Measurements from ENCODE around the gene FXYD7.

FXYD7 gene

DNA sequence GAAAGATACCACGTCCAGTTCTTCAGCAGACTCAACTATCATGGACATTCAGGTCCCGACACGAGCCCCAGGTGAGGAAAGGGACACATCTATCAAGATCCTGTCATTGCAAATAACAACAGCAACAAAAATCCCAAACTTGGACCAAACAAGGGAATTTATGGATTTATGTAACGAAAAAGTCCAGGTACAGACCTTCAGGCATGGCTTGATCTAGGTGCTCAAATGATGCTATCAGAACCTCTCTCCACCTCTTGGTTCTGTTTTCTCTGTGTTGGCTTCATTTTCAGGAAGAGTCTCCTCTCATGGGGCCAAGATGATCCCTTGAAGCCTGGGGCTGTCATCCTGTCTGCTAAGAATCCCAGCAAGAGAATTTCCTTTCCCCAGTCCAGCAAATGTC is 14.4 kb downstream of the FXYD7 start:
- ATAC-seq: no peak
- TF ChIP-seq, protein P1, sequence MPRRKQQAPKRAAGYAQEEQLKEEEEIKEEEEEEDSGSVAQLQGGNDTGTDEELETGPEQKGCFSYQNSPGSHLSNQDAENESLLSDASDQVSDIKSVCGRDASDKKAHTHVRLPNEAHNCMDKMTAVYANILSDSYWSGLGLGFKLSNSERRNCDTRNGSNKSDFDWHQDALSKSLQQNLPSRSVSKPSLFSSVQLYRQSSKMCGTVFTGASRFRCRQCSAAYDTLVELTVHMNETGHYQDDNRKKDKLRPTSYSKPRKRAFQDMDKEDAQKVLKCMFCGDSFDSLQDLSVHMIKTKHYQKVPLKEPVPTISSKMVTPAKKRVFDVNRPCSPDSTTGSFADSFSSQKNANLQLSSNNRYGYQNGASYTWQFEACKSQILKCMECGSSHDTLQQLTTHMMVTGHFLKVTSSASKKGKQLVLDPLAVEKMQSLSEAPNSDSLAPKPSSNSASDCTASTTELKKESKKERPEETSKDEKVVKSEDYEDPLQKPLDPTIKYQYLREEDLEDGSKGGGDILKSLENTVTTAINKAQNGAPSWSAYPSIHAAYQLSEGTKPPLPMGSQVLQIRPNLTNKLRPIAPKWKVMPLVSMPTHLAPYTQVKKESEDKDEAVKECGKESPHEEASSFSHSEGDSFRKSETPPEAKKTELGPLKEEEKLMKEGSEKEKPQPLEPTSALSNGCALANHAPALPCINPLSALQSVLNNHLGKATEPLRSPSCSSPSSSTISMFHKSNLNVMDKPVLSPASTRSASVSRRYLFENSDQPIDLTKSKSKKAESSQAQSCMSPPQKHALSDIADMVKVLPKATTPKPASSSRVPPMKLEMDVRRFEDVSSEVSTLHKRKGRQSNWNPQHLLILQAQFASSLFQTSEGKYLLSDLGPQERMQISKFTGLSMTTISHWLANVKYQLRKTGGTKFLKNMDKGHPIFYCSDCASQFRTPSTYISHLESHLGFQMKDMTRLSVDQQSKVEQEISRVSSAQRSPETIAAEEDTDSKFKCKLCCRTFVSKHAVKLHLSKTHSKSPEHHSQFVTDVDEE (CRISPR knock-in tag; IDR thresholded peaks at IDR 0.05): no peak
- TF ChIP-seq ZFP3 (CRISPR knock-in tag; IDR thresholded peaks at IDR 0.05) (no peak), ISL1 (CRISPR knock-in tag; IDR thresholded peaks at IDR 0.05) (no peak), TOX (CRISPR knock-in tag; IDR thresholded peaks at IDR 0.05; ENCODE audit: borderline replicate concordance) (no peak), ZC3H10 (CRISPR knock-in tag; IDR thresholded peaks at IDR 0.05) (no peak), ARNTL (CRISPR knock-in tag; IDR thresholded peaks at IDR 0.05; ENCODE audit: borderline replicate concordance, low read depth) (no peak)
- TF ChIP-seq, protein P2, sequence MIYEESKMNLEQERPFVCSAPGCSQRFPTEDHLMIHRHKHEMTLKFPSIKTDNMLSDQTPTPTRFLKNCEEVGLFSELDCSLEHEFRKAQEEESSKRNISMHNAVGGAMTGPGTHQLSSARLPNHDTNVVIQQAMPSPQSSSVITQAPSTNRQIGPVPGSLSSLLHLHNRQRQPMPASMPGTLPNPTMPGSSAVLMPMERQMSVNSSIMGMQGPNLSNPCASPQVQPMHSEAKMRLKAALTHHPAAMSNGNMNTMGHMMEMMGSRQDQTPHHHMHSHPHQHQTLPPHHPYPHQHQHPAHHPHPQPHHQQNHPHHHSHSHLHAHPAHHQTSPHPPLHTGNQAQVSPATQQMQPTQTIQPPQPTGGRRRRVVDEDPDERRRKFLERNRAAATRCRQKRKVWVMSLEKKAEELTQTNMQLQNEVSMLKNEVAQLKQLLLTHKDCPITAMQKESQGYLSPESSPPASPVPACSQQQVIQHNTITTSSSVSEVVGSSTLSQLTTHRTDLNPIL (CRISPR knock-in tag; IDR thresholded peaks at IDR 0.05; ENCODE audit: low read depth): no peak
- TF ChIP-seq, protein P3, sequence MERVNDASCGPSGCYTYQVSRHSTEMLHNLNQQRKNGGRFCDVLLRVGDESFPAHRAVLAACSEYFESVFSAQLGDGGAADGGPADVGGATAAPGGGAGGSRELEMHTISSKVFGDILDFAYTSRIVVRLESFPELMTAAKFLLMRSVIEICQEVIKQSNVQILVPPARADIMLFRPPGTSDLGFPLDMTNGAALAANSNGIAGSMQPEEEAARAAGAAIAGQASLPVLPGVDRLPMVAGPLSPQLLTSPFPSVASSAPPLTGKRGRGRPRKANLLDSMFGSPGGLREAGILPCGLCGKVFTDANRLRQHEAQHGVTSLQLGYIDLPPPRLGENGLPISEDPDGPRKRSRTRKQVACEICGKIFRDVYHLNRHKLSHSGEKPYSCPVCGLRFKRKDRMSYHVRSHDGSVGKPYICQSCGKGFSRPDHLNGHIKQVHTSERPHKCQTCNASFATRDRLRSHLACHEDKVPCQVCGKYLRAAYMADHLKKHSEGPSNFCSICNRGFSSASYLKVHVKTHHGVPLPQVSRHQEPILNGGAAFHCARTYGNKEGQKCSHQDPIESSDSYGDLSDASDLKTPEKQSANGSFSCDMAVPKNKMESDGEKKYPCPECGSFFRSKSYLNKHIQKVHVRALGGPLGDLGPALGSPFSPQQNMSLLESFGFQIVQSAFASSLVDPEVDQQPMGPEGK (CRISPR knock-in tag; IDR thresholded peaks at IDR 0.05; ENCODE audit: borderline replicate concordance): no peak

DNA sequence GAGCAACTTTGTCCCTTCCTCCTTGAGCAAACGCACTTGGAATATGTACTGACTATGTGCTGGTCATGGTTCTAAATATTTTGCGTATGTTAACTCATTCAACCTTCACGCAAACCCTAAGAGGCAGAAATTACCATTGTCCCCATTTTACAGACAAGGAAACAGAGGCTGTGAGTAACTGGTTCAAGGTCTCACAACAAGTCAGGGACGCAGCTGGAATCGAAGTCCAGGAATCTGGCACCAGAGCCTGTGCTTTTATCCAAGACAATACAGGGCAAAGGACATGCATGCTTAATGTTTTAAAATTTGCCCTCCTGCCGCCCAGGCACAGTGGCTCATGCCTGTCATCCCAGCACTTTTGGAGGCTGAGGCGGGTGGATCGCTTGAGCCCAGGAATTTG is 16.6 kb downstream of the FXYD7 start:
- TF ChIP-seq, protein P1 (CRISPR knock-in tag; IDR thresholded peaks at IDR 0.05): no peak
- TF ChIP-seq BACH2 (CRISPR knock-in tag; IDR thresholded peaks at IDR 0.05; ENCODE audit: borderline replicate concordance) (no peak), RARB (CRISPR knock-in tag; IDR thresholded peaks at IDR 0.05) (no peak), ZC3H10 (CRISPR knock-in tag; IDR thresholded peaks at IDR 0.05) (no peak), TOX (CRISPR knock-in tag; IDR thresholded peaks at IDR 0.05; ENCODE audit: borderline replicate concordance) (no peak), SNAI2 (CRISPR knock-in tag; IDR thresholded peaks at IDR 0.05) (no peak), CSDC2 (CRISPR knock-in tag; IDR thresholded peaks at IDR 0.05) (no peak), ESRRG (CRISPR knock-in tag; IDR thresholded peaks at IDR 0.05) (no peak)
- TF ChIP-seq, protein P3 (CRISPR knock-in tag; IDR thresholded peaks at IDR 0.05; ENCODE audit: borderline replicate concordance): no peak
- TF ChIP-seq, protein P4, sequence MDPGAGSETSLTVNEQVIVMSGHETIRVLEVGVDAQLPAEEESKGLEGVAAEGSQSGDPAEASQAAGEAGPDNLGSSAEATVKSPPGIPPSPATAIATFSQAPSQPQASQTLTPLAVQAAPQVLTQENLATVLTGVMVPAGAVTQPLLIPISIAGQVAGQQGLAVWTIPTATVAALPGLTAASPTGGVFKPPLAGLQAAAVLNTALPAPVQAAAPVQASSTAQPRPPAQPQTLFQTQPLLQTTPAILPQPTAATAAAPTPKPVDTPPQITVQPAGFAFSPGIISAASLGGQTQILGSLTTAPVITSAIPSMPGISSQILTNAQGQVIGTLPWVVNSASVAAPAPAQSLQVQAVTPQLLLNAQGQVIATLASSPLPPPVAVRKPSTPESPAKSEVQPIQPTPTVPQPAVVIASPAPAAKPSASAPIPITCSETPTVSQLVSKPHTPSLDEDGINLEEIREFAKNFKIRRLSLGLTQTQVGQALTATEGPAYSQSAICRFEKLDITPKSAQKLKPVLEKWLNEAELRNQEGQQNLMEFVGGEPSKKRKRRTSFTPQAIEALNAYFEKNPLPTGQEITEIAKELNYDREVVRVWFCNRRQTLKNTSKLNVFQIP (CRISPR knock-in tag; IDR thresholded peaks at IDR 0.05; ENCODE audit: borderline replicate concordance, low read depth): no peak

DNA sequence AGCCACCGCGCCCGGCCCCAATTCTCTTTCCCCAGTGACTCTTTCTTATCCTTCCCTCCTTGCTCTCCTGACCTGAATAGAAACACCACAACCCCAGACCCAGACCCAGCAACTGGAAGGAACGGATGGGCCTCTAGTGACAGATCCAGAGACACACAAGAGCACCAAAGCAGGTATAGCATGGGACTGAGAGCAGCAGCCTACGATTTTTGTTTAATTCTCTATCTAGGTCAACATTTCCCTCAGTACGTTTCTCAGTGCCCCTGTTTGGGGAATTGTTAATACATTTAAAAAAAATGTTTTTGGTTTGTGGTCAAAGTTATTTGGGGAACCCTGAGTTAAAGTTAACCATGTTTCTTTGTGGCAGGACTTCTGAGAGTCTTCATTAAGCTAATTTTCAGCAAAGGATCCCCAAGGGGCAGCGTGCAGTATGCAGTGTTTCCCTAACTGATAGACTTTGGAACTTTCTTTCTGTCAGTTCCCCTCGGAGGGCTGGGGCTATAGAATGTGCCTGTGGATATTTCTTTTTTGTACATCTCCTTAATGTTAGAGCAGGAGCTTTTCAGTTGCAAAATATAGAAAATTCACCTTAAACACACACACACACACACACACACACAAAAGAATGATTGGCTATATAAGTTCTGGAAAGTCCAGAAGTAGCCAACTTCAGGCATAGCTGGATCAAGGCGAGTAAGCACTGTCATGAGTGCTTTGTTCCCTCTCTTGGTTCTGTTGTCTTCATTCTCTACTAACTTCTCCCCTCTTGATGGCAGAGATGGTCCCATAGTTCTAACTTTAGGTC is 17.8 kb downstream of the FXYD7 start:
- ATAC-seq: no peak
- TF ChIP-seq OSR1 (CRISPR knock-in tag; IDR thresholded peaks at IDR 0.05) (no peak), ARNTL (CRISPR knock-in tag; IDR thresholded peaks at IDR 0.05; ENCODE audit: borderline replicate concordance, low read depth) (no peak), ESRRG (CRISPR knock-in tag; IDR thresholded peaks at IDR 0.05) (no peak), SNAI2 (CRISPR knock-in tag; IDR thresholded peaks at IDR 0.05) (no peak), ISL1 (CRISPR knock-in tag; IDR thresholded peaks at IDR 0.05) (no peak), BACH2 (CRISPR knock-in tag; IDR thresholded peaks at IDR 0.05; ENCODE audit: borderline replicate concordance) (no peak), CSDC2 (CRISPR knock-in tag; IDR thresholded peaks at IDR 0.05) (no peak)

More for the DNA sequence above, 16.6 kb downstream of the FXYD7 start:
- no peak for ATAC-seq
